Activated CD4-positive, alpha-beta memory T cell treated with anti-CD3 and anti-CD28 coated beads, Interleukin-2, amount 10 ng/mL, durations not matched to agents 7 days and 5 days (primary cell): Measurements from ENCODE around the gene RIN3. TPM values are rescaled to one million over a fixed set of nuclear protein-coding genes. Genes with fewer than 3 reads are reported as not detected.
A peak's percentile ranks its signal among the peaks of the same experiment; 100 is the strongest.

Experiments used
- CTCF ChIA-PET: fragments of 350-600 bp; sonication (Branson Sonifier 250); formaldehyde crosslinking; loops from one replicate; lab custom pipeline; 2021; ENCODE audit warnings: antibody characterized with exemption, inconsistent platforms; lab: Charles Lee
- POLR2A ChIA-PET: fragments of 350-600 bp; sonication (Branson Sonifier 250); formaldehyde crosslinking; loops from one replicate; lab custom pipeline; 2021; ENCODE audit warnings: antibody characterized with exemption; lab: Charles Lee
- DNase-seq: peaks from one replicate; pipeline ENCODE4 v3.0.0-alpha.2; 2020
- H3K27ac Mint-ChIP-seq: one replicate; pipeline ENCODE4 v1.8.0; 2021; ENCODE audit warnings: mild to moderate bottlenecking, mixed read lengths
- H3K27me3 Mint-ChIP-seq: one replicate; pipeline ENCODE4 v1.8.0; 2021; ENCODE audit warnings: mixed read lengths
- H3K36me3 Mint-ChIP-seq: one replicate; pipeline ENCODE4 v1.8.0; 2021; ENCODE audit warnings: low read depth, mixed read lengths
- H3K4me1 Mint-ChIP-seq: one replicate; pipeline ENCODE4 v1.8.0; 2021; ENCODE audit warnings: mixed read lengths
- H3K4me3 Mint-ChIP-seq: one replicate; pipeline ENCODE4 v1.8.0; 2021; ENCODE audit warnings: mild to moderate bottlenecking, mixed read lengths
- H3K9me3 Mint-ChIP-seq: one replicate; pipeline ENCODE4 v1.8.0; 2021; ENCODE audit warnings: mixed read lengths
- total RNA-seq, 2 experiments: library from RNA; stranded (reverse); gene quantifications; one replicate each; pipeline ENCODE4 v1.2.3, GENCODE V29; 2021

RIN3 gene
- total RNA-seq, 2 experiments from 2014 or later: 29.3 to 31.5 TPM

DNA sequence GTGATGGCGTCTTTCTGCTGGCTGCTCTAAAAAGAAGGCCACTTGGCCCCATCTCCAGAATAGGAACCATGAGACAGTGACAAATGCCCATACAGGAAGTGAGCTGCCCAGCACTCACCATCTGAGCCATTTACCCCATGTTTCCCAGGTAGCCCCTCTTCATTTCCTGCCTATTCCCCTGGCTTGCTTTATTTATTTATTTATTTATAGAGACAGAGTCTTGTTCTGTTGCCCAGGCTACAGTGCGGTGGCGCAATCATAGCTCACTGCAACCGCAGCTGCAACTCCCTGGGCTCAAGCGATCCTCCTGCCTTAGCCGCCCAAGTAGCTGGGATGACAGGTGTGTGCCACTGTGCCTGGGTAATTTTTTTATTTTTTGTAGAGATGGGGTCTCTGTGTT, 71.2 kb downstream of the RIN3 start:
- H3K27ac Mint-ChIP-seq: peak overlapping the region; percentile 93
- POLR2A ChIA-PET: interaction anchor here (1.0 to 4.1 kb wide), 6 partner anchors 8 to 183 kb away, joined by 3 to 25 read pairs (median 6); partner anchors contain the start of gene RIN3
- H3K4me3 Mint-ChIP-seq: no peak overlapping the region
- CTCF ChIA-PET: interaction anchor here (1.5 to 3.0 kb wide), 5 partner anchors 8 to 37 kb away, joined by 3 to 17 read pairs (median 7); no protein-coding TSS in a partner anchor
- peaks cover 2% of the 10 kb centered on the region for H3K9me3 Mint-ChIP-seq
- DNase-seq: no peak
- H3K27me3 Mint-ChIP-seq: peaks cover 11% of the 10 kb centered on the region
- H3K36me3 Mint-ChIP-seq: peaks cover 30% of the 10 kb centered on the region
- H3K4me1 Mint-ChIP-seq: peaks cover 73% of the 10 kb centered on the region

DNA sequence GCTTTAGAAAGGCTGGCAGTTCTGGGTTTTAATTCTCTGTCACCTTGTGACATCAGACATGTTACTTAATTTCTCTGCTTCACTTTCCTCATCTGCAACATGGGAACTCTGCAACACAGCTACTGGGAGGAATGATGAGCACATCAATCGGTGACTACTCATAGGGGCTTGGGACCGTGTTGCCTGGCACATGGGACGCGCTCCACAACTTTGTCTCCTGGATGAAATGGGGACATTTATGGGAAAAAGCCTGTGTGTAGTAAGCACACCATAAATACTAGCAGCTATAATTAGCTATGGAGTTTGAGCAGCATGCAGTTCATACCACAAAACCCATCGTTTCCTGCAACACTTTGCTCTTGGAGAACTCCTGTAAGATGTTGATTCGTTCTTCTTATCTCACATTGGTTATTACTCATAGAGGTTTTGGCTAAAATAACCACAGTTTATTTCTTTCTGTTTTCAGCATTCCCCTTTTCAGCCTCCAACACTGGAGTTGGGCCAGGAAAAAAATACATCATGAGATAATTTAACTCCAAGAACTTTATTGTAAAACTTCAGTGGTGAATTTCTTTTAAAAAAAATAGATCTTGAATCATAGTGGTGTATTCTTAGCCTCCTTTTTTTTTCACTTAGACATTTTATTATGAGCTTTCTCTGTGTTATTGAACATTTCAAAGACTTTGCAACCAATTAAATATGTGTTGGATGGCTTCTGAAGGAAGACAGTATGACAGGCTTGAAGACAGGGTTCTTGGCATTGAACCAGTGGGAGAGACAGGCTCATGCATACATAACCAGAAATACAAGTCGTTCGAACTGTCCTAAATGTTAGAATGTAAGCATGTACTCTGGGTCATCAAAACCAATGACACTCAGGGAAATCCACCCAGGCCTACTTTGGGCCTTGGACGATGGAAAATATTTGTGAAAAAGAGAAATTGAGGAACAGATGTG, 72.7 kb downstream of the RIN3 start:
- DNase-seq: peak; percentile 54
- CTCF ChIA-PET: interaction anchor here (0.6 to 3.0 kb wide), 14 partner anchors 9 to 104 kb away, joined by 3 to 17 read pairs (median 4); no protein-coding TSS in a partner anchor
- POLR2A ChIA-PET: interaction anchor here (0.7 to 4.1 kb wide), 15 partner anchors 9 to 263 kb away, joined by 3 to 25 read pairs (median 4); partner anchors contain the start of genes RIN3 and SLC24A4

DNA sequence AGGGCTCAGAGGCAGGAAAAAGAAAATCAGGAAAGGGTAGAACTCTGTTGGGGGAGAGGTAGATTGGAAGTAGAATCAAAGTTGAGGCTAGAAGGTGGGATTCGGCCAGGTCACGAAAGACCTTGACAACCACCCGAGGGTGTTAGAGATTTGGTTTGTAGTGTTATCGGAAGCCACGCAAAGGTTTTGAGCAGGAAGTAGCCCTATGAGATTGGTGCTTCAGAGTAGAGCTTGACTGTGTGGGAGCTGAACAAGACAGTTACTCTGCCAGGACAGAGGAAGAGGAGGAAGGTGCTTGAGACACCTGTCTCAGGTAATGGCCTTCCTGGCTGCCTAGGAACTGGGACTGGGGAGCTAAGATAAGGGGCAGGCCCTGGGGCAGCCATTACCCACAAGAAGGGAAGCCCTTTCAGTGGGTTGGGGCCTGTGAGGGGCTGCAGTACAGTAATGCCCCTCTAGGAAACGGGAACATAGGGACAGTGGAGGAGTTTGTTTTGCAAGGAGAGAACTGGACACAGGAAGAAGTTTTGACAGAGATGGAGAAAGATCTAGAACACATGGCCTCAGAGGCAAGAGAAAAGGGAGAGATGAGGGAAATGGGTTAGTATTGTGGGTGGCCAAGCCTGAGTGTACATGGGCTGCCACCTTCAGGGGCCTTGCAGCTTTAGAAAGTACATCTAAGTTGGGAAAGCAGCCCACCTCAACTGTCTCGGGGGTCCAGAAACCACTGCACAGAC, 73.5 kb downstream of the RIN3 start:
- peak overlapping the region; percentile 93 for H3K27ac Mint-ChIP-seq
- peaks cover 87% of the 10 kb centered on the region for H3K4me1 Mint-ChIP-seq
- ChIA-PET POLR2A (interaction anchor here (0.6 to 4.1 kb wide), 9 partner anchors 8 to 67 kb away, joined by 3 to 25 read pairs (median 5); no protein-coding TSS in a partner anchor), CTCF (interaction anchor here (0.6 to 3.0 kb wide), 14 partner anchors 10 to 1528 kb away, joined by 3 to 17 read pairs (median 4); no protein-coding TSS in a partner anchor)
- no peak for DNase-seq
- peaks cover 7% of the 10 kb centered on the region for H3K9me3 Mint-ChIP-seq
- peaks cover 14% of the 10 kb centered on the region for H3K27me3 Mint-ChIP-seq
- peak overlapping the region; percentile 30 for H3K4me3 Mint-ChIP-seq
- peaks cover 36% of the 10 kb centered on the region for H3K36me3 Mint-ChIP-seq

More for the DNA sequence above, 72.7 kb downstream of the RIN3 start:
- peaks cover 2% of the 10 kb centered on the region for H3K9me3 Mint-ChIP-seq
- peaks cover 87% of the 10 kb centered on the region for H3K4me1 Mint-ChIP-seq
- peaks cover 14% of the 10 kb centered on the region for H3K27me3 Mint-ChIP-seq
- H3K36me3 Mint-ChIP-seq: peaks cover 30% of the 10 kb centered on the region
- H3K4me3 Mint-ChIP-seq: peak overlapping the region; percentile 55
- H3K27ac Mint-ChIP-seq: peak overlapping the region; percentile 93

DNA sequence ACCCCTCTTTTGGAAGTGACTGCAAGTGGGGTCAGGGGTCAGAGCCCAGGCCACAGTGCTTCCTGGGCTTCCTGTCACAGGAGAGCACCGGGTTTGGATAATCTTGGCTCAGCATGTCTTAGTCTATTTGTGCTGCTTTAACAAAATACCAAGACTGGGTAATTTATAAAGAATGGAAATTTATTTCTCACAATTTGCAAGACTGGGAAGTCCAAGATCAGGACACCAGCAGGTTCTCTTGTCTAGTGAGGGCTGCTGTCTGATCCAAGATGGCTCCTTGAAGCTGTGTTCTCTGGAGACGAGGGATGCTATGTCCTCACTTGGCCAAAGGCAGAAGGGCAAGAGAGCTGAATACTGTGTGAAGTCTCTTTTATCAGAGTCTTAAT, 74.1 kb downstream of the RIN3 start:
- Mint-ChIP-seq H3K27me3 (peaks cover 14% of the 10 kb centered on the region), H3K4me3 (no peak overlapping the region), H3K27ac (peak overlapping the region; percentile 93), H3K9me3 (peaks cover 7% of the 10 kb centered on the region), H3K36me3 (peaks cover 35% of the 10 kb centered on the region), H3K4me1 (peaks cover 81% of the 10 kb centered on the region)
- CTCF ChIA-PET: interaction anchor here (0.6 to 3.0 kb wide), 11 partner anchors 37 to 1528 kb away, joined by 3 to 13 read pairs (median 3); no protein-coding TSS in a partner anchor
- no peak for DNase-seq
- POLR2A ChIA-PET: interaction anchor here (0.6 to 4.1 kb wide), 3 partner anchors 11 to 35 kb away, joined by 4 to 25 read pairs (median 7); no protein-coding TSS in a partner anchor

DNA sequence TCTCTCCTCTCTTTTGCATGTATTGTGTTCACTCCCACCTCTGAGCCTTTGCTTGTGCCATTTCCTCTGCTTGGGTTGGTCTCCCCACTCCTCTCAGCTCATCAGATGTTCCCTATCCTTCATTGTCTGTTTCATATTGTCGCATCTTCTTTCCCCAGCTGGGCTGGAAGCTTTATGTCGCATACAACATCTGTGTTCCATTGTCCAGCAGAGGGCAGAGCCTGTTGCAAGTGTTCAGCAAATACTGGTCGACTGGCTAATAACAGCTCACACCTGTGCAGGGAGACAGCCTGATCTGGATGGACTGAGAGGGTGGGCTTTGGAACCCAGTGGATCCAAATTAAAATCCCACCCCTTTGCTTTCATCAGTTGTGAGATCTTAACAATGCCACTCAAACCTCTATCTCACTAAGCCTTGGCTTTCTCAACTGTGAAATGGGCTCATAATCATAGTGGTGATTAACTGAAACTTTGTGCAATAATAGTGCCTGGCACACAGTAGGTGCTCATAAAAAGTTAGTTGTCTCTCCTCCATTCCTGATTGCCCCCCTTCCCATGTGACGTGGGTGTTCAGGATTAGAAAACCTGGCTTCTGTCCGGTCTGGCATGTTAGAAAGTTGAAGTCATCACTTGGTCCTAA, 75.8 kb downstream of the RIN3 start:
- POLR2A ChIA-PET: no interaction called here
- Mint-ChIP-seq H3K9me3 (peaks cover 8% of the 10 kb centered on the region), H3K4me1 (peaks cover 66% of the 10 kb centered on the region), H3K27ac (no peak overlapping the region), H3K4me3 (no peak overlapping the region), H3K36me3 (peaks cover 20% of the 10 kb centered on the region), H3K27me3 (peaks cover 16% of the 10 kb centered on the region)
- CTCF ChIA-PET: interaction anchor here (0.9 to 1.6 kb wide), 6 partner anchors 12 to 97 kb away, joined by 3 to 5 read pairs (median 4); no protein-coding TSS in a partner anchor
- no peak for DNase-seq

DNA sequence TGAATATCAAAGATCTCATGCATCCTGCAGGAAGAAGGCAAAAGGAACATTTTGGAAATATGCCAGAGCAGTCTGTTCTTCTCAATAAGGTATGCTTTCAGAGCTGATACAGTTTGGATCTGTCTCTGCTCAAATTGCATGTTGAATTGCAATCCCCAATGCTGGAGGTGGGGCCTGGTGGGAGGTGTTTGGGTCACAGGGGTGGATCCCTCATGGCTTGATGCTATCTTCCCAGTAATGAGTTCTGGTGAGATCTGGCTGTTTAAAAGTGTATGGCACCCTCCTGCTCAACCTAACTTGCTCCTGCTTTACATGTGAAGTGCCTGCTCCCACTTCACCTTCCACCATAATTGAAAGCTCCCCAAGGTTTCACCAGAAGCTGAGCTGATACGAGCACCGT, 76.6 kb downstream of the RIN3 start:
- H3K4me1 Mint-ChIP-seq: peaks cover 58% of the 10 kb centered on the region
- CTCF ChIA-PET: interaction anchor here (0.9 to 1.6 kb wide), 3 partner anchors 23 to 43 kb away, joined by 3 to 5 read pairs (median 5); no protein-coding TSS in a partner anchor
- DNase-seq: no peak
- H3K9me3 Mint-ChIP-seq: peaks cover 8% of the 10 kb centered on the region
- H3K27ac Mint-ChIP-seq: no peak overlapping the region
- POLR2A ChIA-PET: no interaction called here
- no peak overlapping the region for H3K4me3 Mint-ChIP-seq
- peaks cover 20% of the 10 kb centered on the region for H3K36me3 Mint-ChIP-seq
- peaks cover 20% of the 10 kb centered on the region for H3K27me3 Mint-ChIP-seq

DNA sequence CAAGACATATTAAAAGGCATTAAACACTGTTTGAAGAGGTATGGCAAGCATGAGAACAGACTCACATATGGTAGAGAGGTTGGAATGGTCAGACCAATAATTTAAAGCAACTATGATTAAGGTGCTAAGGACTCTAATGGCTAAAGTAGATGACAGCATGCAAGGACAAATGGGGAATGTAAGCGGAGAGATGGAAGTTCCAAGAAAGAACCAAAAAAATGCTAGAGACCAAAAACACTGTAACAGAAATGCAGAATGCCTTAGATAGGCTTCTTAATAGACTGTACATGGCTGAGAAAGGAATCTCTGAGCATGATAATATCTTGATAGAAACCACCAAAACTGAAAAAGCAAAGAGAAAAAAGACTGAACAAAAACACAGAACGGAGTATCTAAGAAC, 77.4 kb downstream of the RIN3 start:
- ChIA-PET POLR2A (no interaction called here), CTCF (no interaction called here)
- no peak for DNase-seq
- peaks cover 50% of the 10 kb centered on the region for H3K4me1 Mint-ChIP-seq
- peaks cover 8% of the 10 kb centered on the region for H3K9me3 Mint-ChIP-seq
- peaks cover 20% of the 10 kb centered on the region for H3K36me3 Mint-ChIP-seq
- H3K27me3 Mint-ChIP-seq: peaks cover 25% of the 10 kb centered on the region
- H3K27ac Mint-ChIP-seq: no peak overlapping the region
- H3K4me3 Mint-ChIP-seq: no peak overlapping the region

DNA sequence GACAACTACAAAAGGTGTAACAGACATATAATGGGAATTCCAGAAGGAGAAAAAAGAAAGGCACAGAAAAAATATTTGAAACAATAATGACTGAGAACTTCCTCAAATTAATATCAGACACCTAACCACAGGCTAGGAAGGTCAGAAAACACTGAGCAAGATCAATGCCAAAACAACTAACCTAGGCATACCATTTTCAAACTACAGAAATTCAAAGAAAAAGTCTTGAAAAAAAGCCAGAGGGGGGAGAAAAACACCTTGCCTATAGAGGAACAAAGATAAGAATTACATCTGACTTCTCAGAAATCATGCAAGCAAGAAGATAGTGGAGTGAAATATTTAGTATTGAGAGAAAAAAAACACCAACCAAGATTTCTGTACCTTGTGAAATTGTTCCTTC, 77.8 kb downstream of the RIN3 start:
- H3K27ac Mint-ChIP-seq: no peak overlapping the region
- DNase-seq: no peak
- H3K4me1 Mint-ChIP-seq: peaks cover 46% of the 10 kb centered on the region
- H3K27me3 Mint-ChIP-seq: peaks cover 26% of the 10 kb centered on the region
- H3K4me3 Mint-ChIP-seq: no peak overlapping the region
- peaks cover 20% of the 10 kb centered on the region for H3K36me3 Mint-ChIP-seq
- CTCF ChIA-PET: no interaction called here
- peaks cover 8% of the 10 kb centered on the region for H3K9me3 Mint-ChIP-seq
- POLR2A ChIA-PET: no interaction called here

DNA sequence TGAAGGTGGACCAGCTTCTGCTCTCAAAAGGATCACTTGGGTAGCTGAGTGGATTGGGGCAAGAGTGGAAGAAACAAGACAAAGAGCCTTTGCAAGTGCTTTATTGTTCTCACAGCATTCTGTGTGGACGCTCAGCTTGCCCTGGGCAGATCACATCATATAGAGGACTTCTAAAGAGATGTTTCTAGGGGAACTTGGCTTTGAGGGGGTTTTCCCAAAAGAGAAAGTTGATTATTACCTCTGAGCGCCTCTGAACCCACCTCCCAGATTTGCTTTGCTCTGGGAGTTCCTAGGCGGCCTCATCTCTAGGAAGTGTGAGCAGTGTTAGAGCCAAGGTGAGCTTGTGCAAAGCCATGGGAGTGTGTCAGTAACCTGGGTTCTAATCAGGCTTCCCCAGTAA, 81.7 kb downstream of the RIN3 start:
- Mint-ChIP-seq H3K4me1 (peaks cover 20% of the 10 kb centered on the region), H3K27me3 (peaks cover 16% of the 10 kb centered on the region), H3K36me3 (peaks cover 11% of the 10 kb centered on the region), H3K27ac (no peak overlapping the region), H3K9me3 (peaks cover 8% of the 10 kb centered on the region), H3K4me3 (no peak overlapping the region)
- ChIA-PET CTCF (interaction anchor here (0.9 to 1.3 kb wide), 3 partner anchors 8 to 85 kb away, joined by 3 to 6 read pairs (median 4); no protein-coding TSS in a partner anchor), POLR2A (interaction anchor here (0.9 kb wide), 1 partner anchor 9 kb away, joined by 3 read pairs; no protein-coding TSS in a partner anchor)
- no peak for DNase-seq

DNA sequence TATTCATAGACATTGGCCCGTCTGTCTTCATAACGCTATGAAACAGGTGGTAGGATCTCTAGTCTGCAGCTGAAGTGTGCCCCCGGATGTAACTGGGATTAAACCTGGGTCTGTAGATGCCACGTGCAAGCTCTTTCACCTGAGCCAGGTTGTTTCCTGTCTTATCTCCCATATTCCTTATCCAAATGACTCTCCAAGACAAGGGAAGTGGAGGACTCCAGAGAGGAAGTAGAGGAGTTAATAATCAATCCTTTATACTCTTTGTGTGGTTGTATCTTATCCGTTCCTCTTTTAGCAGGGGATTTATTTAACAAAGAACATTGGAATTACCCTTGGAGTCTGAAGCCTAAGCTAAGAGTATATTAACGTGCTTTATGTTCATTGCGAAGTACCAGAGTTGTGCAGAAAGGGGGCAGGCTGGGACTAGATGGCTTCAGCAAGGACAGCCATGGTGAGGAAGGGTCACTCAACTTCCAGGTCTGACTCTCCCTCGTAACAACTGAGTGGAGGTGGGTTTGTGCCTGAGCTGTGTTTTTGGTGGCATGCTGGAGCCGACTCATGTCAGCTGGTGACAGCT, 82.8 kb downstream of the RIN3 start:
- Mint-ChIP-seq H3K27me3 (peaks cover 11% of the 10 kb centered on the region), H3K36me3 (peaks cover 5% of the 10 kb centered on the region), H3K4me3 (no peak overlapping the region), H3K4me1 (peaks cover 13% of the 10 kb centered on the region), H3K27ac (no peak overlapping the region), H3K9me3 (peaks cover 7% of the 10 kb centered on the region)
- CTCF ChIA-PET: no interaction called here
- no peak for DNase-seq
- POLR2A ChIA-PET: no interaction called here

DNA sequence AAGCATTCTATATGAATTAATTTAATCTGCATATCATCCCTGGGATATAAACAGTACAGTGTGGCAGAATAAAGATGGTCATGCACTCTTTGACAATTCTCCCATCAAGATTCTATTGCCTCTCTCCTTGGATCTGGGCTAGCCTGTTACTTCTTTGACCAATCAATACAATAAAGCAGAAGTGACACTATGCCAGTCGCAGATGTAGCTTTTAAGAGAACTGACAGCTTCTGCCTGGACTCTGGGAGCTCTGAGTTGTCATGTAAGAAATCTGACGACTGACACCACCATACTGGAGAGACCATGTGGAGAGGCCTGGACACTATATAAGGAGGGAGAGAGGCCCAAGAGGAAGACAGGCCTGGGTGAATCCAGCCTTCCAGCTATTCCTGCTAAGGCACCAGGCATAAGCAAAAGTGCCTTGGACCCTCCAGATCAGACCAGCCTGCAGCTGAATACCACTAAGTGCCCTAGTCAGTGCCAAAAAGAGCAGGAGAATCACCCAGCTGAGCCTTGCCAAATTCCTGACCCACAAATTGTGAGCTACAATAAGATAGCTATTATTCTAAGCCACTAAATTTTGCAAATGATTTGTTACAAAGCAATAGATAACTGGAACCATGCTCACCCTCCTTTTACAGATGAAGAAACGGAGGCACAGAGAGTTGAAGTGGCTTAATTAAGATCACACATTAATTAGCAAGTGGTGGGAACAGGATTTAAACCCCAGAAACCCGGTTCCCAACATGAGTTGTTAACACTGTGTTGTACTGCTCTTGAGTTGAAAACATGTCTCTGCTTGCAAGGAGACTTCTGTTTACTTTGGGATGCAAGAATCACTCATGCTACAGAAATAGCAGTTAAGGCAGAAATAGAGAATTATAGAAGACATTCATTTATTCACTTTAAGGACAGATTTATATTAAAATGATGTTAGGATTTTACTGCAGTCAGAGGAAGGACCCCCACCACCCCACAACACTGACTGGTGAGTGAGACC, 84.6 kb downstream of the RIN3 start:
- H3K4me1 Mint-ChIP-seq: peaks cover 9% of the 10 kb centered on the region
- H3K27me3 Mint-ChIP-seq: peaks cover 11% of the 10 kb centered on the region
- CTCF ChIA-PET: no interaction called here
- H3K36me3 Mint-ChIP-seq: no peaks in the 10 kb centered on the region
- H3K9me3 Mint-ChIP-seq: peaks cover 1% of the 10 kb centered on the region
- DNase-seq: no peak
- no peak overlapping the region for H3K27ac Mint-ChIP-seq
- no peak overlapping the region for H3K4me3 Mint-ChIP-seq
- POLR2A ChIA-PET: no interaction called here
